ENCODE data around the gene SHC3.
A peak's percentile ranks its signal among the peaks of the same experiment; 100 is the strongest.

Gene SHC3

GRCh38 chr9:89183146-89183545 lies 4.5 kb upstream of the SHC3 start:
- H3K36me3 Mint-ChIP-seq (ENCODE audit: low read depth), result no peaks in the 10 kb centered on the region

GRCh38 chr9:89182369-89182768 lies 3.8 kb upstream of the SHC3 start:
- Mint-ChIP-seq H3K27ac (no peak overlapping the region), H3K4me3 (no peak overlapping the region), H3K9me3 (no peaks in the 10 kb centered on the region), H3K36me3 (ENCODE audit: low read depth) (no peaks in the 10 kb centered on the region), H3K4me1 (peaks cover 22% of the 10 kb centered on the region), H3K27me3 (ENCODE audit: low read depth) (peaks cover 47% of the 10 kb centered on the region)
- no peak for TF ChIP-seq CTCF (IDR thresholded peaks at IDR 0.05; ENCODE audit: unreplicated experiment in 3 of 3)

More at GRCh38 chr9:89183146-89183545, 4.5 kb upstream of the SHC3 start:
- peaks cover 43% of the 10 kb centered on the region for H3K27me3 Mint-ChIP-seq (ENCODE audit: low read depth)
- peaks cover 22% of the 10 kb centered on the region for H3K4me1 Mint-ChIP-seq
- no peak for TF ChIP-seq CTCF (IDR thresholded peaks at IDR 0.05; ENCODE audit: unreplicated experiment in 3 of 3)
- H3K9me3 Mint-ChIP-seq, result no peaks in the 10 kb centered on the region
- no peak overlapping the region for H3K27ac Mint-ChIP-seq
- no peak overlapping the region for H3K4me3 Mint-ChIP-seq

- peak overlapping the region; percentile 80 to 85 (median 82) for H3K4me3 Mint-ChIP-seq
- no peak for TF ChIP-seq CTCF (IDR thresholded peaks at IDR 0.05; ENCODE audit: unreplicated experiment in 3 of 3)
- H3K9me3 Mint-ChIP-seq, result no peaks in the 10 kb centered on the region
- peak overlapping the region; percentile 70 to 82 (median 76) for H3K27ac Mint-ChIP-seq
- no peaks in the 10 kb centered on the region for H3K36me3 Mint-ChIP-seq (ENCODE audit: low read depth)
- H3K27me3 Mint-ChIP-seq (ENCODE audit: low read depth), result peaks cover 69% of the 10 kb centered on the region
- peaks cover 27% of the 10 kb centered on the region for H3K4me1 Mint-ChIP-seq
Measured at GRCh38 chr9:89179895-89180734, 1.5 kb upstream of the SHC3 start.

GRCh38 chr9:89179540-89179894 lies 899 bp upstream of the SHC3 start:
- Mint-ChIP-seq H3K9me3 (no peaks in the 10 kb centered on the region), H3K4me3 (peak overlapping the region; percentile 80 to 85 (median 82)), H3K4me1 (peaks cover 27% of the 10 kb centered on the region), H3K36me3 (ENCODE audit: low read depth) (no peaks in the 10 kb centered on the region), H3K27ac (peak overlapping the region in 2 of 3 experiments; percentile 70 to 82), H3K27me3 (ENCODE audit: low read depth) (peaks cover 75% of the 10 kb centered on the region)
- no peak for TF ChIP-seq CTCF (IDR thresholded peaks at IDR 0.05; ENCODE audit: unreplicated experiment in 3 of 3)

GRCh38 chr9:89178830-89179539 lies 367 bp upstream of the SHC3 start:
- peak overlapping the region; percentile 80 to 85 (median 82) for H3K4me3 Mint-ChIP-seq

More at GRCh38 chr9:89178830-89179539, 367 bp upstream of the SHC3 start:
- H3K27ac Mint-ChIP-seq, result peak overlapping the region in 2 of 3 experiments; percentile 9 to 82
- peaks cover 27% of the 10 kb centered on the region for H3K4me1 Mint-ChIP-seq
- no peak for TF ChIP-seq CTCF (IDR thresholded peaks at IDR 0.05; ENCODE audit: unreplicated experiment in 3 of 3)
- H3K9me3 Mint-ChIP-seq, result no peaks in the 10 kb centered on the region
- no peaks in the 10 kb centered on the region for H3K36me3 Mint-ChIP-seq (ENCODE audit: low read depth)
- H3K27me3 Mint-ChIP-seq (ENCODE audit: low read depth), result peaks cover 81% of the 10 kb centered on the region

Data from nephron (organoid).